ENCODE results near the gene OTUD1.
A peak's percentile ranks its signal among the peaks of the same experiment; 100 is the strongest.

OTUD1 gene

DNA sequence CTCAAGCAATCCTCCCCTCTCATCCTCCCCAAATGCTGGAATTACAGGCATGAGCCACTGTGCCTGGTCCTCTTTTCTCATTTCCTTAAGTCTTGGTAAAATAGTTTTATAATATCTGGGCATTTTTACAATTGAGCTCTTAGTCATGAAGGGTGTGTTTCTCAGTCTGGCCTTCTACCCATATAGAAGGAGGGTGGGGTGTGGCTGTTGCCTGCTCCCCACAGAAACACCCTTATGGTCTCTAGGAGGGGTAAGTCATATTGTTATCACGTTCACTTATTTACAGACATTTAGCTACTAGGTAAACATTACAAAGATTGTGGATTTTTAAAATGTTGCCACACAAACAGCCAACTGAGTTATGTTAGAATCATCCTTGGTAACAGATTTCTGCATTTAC lies 6.7 kb upstream of the OTUD1 start:
- DNase-seq: no peak

GRCh38 chr10:23432639-23433038 lies 6.2 kb upstream of the OTUD1 start:
- DNase-seq: no peak

DNA sequence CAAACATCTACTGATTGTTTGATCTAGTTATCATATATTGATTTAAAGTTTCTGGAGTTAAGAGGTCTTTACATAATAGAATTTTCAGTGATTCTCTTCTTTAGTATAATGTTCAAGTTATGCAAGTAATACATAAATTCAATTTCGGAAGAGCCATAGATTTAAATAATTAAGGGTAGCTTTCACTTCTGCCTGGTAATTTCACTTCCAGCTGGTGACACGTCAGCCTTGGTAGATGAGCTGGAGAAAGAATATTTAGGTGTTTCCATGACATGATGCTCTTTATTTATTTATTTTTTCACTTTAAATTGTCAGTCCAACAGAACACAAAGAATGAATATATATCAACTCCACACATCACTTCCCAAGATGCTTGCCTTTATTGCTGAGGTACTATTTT lies 5.2 kb upstream of the OTUD1 start:
- no peak for DNase-seq

DNA sequence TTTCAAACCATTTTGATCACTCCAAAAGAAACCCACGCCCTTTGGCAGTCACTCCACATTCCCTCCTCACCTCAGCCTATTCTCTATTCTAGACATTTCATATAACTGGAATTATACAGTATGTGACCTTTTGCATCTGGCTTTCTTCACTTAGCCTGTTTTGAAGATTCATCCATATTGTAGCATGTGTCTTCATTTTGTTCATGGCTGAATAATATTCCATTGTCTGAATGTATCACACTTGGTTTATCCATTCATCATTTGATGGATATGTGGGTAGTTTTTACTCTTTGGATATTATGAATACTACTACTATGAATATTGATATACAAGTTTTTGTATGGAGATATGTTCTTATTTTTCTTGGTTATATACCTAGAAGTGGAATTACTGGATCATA lies 3.5 kb upstream of the OTUD1 start:
- DNase-seq: no peak

GRCh38 chr10:23436983-23437382 lies 1.9 kb upstream of the OTUD1 start:
- DNase-seq: no peak

DNA sequence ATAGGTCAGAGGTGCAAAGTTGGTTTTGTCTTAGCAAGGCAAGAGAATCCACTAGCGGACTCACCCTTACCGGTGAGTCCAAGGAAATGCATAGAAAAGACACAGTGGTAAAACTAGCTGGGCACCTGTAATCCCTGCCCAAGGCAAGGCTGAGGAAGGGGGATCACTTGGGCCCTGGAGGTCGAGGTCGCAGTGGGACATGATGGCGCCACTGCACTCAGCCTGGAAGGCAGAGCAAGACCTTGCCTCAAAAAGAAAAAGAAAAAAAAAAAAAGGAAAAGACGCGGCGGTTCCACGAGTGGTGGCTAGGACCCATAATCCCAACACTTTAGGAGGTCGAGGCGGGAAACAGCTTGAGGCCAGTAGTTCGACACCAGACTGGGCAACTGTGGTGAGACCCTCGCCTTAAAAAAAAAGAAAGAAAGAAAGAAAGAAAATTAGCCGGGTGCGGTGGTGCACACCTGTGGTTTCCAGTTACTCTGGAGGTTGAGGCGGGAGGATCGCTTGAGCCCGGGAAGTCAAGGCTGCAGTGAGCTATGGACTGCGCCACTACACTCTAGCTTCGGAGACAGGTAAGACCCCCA lies 820 bp upstream of the OTUD1 start:
- no peak for DNase-seq

DNA sequence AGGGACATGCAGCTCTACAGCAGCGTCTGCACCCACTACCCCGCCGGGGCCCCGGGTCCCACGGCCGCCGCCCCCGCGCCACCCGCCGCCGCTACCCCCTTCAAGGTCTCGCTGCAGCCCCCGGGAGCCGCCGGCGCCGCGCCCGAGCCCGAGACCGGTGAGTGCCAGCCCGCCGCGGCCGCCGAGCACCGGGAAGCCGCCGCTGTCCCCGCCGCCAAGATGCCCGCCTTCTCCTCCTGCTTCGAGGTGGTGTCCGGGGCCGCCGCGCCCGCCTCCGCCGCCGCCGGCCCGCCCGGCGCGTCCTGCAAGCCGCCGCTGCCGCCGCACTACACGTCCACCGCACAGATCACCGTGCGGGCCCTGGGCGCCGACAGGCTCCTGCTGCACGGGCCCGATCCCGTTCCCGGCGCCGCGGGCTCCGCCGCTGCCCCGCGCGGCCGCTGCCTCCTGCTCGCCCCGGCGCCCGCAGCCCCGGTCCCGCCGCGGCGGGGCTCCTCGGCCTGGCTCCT lies 631 bp downstream of the OTUD1 start:
- DNase-seq: peak; percentile 17

DNA sequence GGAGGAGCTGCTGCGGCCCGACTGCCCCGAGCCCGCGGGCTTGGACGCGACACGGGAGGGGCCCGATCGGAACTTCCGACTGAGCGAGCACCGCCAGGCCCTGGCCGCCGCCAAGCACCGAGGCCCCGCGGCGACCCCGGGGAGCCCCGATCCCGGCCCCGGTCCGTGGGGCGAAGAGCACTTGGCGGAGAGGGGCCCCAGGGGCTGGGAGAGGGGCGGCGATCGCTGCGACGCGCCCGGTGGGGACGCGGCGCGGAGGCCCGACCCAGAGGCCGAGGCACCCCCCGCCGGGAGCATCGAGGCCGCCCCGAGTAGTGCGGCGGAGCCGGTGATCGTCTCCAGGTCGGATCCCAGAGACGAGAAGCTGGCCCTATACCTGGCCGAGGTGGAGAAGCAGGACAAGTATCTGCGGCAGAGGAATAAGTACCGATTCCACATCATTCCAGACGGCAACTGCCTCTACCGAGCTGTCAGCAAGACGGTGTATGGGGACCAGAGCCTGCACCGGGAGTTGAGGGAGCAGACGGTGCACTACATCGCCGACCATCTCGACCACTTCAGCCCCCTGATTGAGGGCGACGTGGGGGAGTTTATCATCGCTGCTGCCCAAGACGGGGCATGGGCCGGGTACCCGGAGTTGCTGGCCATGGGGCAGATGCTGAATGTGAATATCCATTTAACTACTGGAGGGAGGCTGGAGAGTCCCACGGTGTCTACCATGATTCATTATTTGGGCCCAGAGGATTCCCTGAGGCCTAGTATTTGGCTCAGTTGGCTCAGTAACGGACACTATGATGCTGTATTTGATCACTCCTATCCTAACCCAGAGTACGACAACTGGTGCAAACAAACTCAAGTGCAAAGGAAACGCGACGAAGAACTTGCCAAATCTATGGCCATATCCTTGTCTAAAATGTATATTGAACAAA lies 1.4 kb downstream of the OTUD1 start:
- no peak for DNase-seq

GRCh38 chr10:23441251-23441650 lies 2.4 kb downstream of the OTUD1 start:
- DNase-seq: no peak

DNA sequence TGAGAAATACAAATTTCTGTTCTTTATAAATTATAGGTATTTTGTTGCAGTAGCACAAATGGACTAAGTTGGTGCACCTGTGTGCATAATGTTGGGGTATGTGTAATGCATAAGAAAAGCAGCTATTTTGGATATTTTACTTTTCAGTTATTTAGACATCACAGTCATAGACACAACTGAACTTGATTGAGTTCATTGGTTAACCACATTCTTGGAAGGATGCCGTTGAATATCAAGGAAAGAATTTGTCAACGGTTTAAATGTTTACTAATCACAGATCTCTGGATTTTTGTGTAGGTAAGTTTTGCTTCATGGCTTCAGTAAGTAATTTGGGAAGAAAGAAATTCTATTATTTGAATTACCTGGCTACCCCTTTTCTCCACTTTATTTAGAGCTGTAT lies 4.1 kb downstream of the OTUD1 start:
- no peak for DNase-seq

DNA sequence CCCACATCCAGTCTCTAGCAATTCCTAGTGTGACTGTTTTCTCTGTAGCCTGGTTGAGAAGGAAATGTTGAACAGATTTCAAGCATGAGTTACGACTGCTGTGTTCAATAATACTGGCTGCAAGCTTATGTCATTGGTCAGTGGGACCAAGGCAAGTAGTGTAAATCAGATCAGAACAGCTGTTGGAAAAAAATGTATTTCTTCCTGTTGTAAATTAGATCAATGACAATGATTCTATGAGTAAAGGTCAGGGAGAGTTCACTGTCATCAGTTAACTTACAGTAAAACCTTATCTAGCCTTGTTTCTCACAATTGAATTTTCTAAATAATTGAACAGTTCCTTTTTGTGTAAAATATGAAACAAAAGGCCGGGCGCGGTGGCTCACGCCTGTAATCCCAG lies 6.7 kb downstream of the OTUD1 start:
- no peak for DNase-seq

GRCh38 chr10:23448323-23448722 lies 9.4 kb downstream of the OTUD1 start:
- DNase-seq: no peak

DNA sequence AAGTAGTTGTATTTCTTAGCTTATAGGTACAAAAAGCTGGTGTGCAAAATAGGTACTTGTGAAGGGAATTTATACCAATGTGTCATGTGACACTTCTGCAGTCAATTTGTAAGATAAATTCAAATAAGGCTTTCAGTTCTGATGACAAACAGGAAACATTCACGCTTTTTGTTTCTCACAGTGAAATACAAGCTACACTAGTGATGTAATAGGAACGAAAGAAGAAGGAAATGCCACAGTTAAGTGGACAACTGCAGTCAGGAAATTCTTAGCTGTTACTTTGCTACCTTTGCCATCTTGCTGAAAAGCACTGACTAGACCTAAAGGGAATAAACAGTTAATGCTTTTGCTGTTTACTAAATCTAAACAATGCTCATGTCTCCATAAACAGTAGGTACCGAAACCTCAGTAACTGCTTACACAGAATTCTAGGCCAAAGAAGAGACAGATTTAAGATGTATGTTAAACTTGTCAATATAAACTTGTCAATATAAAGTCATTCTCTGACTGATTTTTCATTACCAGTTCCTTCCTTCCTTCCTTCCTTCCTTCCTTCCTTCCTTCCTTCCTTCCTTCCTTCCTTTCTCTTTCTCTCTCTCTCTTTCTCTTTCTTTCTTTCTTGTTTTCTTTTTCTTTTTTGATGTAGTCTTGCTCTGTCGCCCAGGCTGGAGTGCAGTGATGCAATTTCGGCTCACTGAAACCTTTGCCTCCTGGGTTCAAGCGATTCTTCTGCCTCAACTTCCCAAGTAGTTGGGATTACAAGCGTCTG lies 10.1 kb downstream of the OTUD1 start:
- DNase-seq: no peak

- DNase-seq: no peak
Measured at GRCh38 chr10:23452033-23452655, 13.3 kb downstream of the OTUD1 start.

DNA sequence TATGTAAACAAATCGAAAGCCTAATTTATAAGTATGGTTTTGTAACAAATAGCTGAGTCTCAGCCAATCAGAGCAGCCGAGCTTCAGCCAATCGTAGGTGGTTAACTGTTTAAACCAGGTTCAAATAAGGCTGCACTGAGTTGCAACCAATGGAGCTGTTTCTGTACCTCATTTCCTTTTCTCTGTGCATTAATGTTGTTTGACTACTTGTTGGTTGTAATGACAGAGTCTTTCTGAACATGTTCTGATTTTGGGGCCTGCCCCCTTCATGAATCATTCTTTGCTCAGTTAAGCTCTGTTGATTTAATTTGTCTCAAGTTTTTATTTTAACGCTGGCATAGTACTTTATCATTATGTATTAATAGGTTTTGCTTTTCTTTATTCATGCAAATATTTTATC lies 14.6 kb downstream of the OTUD1 start:
- DNase-seq: no peak

- no peak for DNase-seq
Measured at GRCh38 chr10:23457632-23458417, 18.9 kb downstream of the OTUD1 start.

- no peak for DNase-seq
Measured at GRCh38 chr10:23459308-23459939, 20.5 kb downstream of the OTUD1 start.

GRCh38 chr10:23461557-23461956 lies 22.7 kb downstream of the OTUD1 start:
- DNase-seq: no peak

GRCh38 chr10:23467012-23467411 lies 28.1 kb downstream of the OTUD1 start:
- no peak for DNase-seq

- no peak for DNase-seq
Measured at GRCh38 chr10:23467548-23467947, 28.7 kb downstream of the OTUD1 start.

GRCh38 chr10:23469596-23470237 lies 30.8 kb downstream of the OTUD1 start:
- no peak for DNase-seq

All from activated T-cell treated with anti-CD3 and anti-CD28 coated beads for 4 hours (primary cell).